MM.1S (cell line): ENCODE results near the gene DMXL2.

Source experiments
- EZH2 ChIP-seq: fragments of 300-600 bp; sonication (generic); optimal IDR thresholded peaks from 2 replicates; pipeline ENCODE3; 2017; ENCODE audit warnings: low read depth, mild to moderate bottlenecking, antibody characterized with exemption, low read length, mixed read lengths
- EZH2phosphoT487 ChIP-seq: fragments of 300-600 bp; sonication (generic); IDR thresholded peaks from 2 replicates; pipeline ENCODE4 v1.6.1; 2018; ENCODE audit warnings: antibody characterized with exemption, low read length
- TF ChIP-seq, protein P1 (sequence below): fragments of 300-600 bp; sonication (generic); IDR thresholded peaks from 2 replicates; pipeline ENCODE4 v1.5.1; 2016; ENCODE audit warnings: antibody characterized with exemption, low read length, mixed read lengths

DNA sequence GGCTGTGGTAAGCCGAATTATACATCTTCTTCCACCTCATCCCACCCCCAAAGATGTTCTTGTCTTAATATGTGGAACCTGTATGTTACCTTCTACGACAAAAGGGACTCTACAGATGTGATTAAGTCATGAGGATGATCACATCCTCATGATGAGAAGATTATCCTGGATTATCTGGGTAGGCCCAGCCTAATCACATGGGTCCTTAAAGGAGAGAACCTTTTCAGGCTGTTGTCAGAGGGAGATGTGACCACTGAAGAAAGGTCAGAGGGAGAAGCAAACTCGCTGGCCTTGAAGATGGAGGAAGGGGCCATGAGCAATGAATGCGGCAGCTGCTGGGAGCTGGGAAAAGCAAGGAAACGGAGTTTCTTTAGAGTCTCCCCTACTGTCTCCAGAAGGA, 45.9 kb upstream of the DMXL2 start:
- TF ChIP-seq, protein P1, sequence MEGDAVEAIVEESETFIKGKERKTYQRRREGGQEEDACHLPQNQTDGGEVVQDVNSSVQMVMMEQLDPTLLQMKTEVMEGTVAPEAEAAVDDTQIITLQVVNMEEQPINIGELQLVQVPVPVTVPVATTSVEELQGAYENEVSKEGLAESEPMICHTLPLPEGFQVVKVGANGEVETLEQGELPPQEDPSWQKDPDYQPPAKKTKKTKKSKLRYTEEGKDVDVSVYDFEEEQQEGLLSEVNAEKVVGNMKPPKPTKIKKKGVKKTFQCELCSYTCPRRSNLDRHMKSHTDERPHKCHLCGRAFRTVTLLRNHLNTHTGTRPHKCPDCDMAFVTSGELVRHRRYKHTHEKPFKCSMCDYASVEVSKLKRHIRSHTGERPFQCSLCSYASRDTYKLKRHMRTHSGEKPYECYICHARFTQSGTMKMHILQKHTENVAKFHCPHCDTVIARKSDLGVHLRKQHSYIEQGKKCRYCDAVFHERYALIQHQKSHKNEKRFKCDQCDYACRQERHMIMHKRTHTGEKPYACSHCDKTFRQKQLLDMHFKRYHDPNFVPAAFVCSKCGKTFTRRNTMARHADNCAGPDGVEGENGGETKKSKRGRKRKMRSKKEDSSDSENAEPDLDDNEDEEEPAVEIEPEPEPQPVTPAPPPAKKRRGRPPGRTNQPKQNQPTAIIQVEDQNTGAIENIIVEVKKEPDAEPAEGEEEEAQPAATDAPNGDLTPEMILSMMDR, result no peak
- TF ChIP-seq EZH2, result no peak
- no peak for TF ChIP-seq EZH2phosphoT487
